Gastroesophageal sphincter (tissue), 4 donors: Measurements from ENCODE around the gene MYL2. TPM values are rescaled to one million over a fixed set of nuclear protein-coding genes. Genes with fewer than 3 reads are reported as not detected.

ENCODE experiments used
- ATAC-seq: fragments of 150-250 bp; one replicate; pipeline ENCODE4 v1.9.1; 2016; ENCODE audit warnings: mild to moderate bottlenecking, moderate library complexity
- H3K27ac ChIP-seq, 4 donors: fragments of 200-600 bp; sonication (generic) in 3 of 4; 1 replicate in 3 of 4; 2 replicates in 1 of 4; pipeline ENCODE4 v1.5.1; 2016 to 2019
- H3K27me3 ChIP-seq: fragments of 200-600 bp; sonication (generic); one replicate; pipeline ENCODE4 v1.5.1; 2019
- H3K36me3 ChIP-seq, 2 donors: fragments of 200-600 bp; sonication (generic); one replicate each; pipeline ENCODE4 v1.5.1; 2019; ENCODE audit warnings: control low read depth in 1 of 2
- H3K4me1 ChIP-seq, 3 donors: fragments of 200-600 bp; sonication (generic); 1 replicate in 2 of 3; 2 replicates in 1 of 3; pipeline ENCODE4 v1.5.1; 2016 to 2019; ENCODE audit warnings: control low read depth in 2 of 3
- H3K4me3 ChIP-seq, 2 donors: fragments of 200-600 bp; sonication (generic); one replicate each; pipeline ENCODE4 v1.5.1; 2019; ENCODE audit warnings: mild to moderate bottlenecking in 1 of 2, moderate library complexity in 1 of 2
- H3K9me3 ChIP-seq, 3 donors: fragments of 200-600 bp; sonication (generic); one replicate each; pipeline ENCODE4 v1.5.1; 2017 to 2019; ENCODE audit warnings: control low read depth in 2 of 3
- EP300 ChIP-seq: sonication (generic); formaldehyde crosslinking; IDR thresholded peaks from one replicate; pipeline ENCODE4 v1.6.1; 2017; ENCODE audit warnings: antibody characterized with exemption, mild to moderate bottlenecking
- POLR2A ChIP-seq, 2 donors: fragments of 450-650 bp; IDR thresholded peaks; one replicate each; pipeline ENCODE4 v1.6.1; 2017; ENCODE audit warnings: antibody characterized with exemption in 2 of 2, mild to moderate bottlenecking in 2 of 2, moderate library complexity in 1 of 2
- POLR2AphosphoS5 ChIP-seq: sonication (generic); formaldehyde crosslinking; IDR thresholded peaks from one replicate; pipeline ENCODE4 v1.6.1; 2017; ENCODE audit warnings: antibody characterized with exemption
- WGBS, 2 donors: methylation state at CpG; one replicate each; pipeline ENCODE4 v1.1.5; 2018; ENCODE audit warnings: low coverage in 1 of 2; 5-methylcytosine and 5-hydroxymethylcytosine counted together
- total RNA-seq, 4 donors: library from RNA; depleted of rRNA; stranded (reverse); fragments of >200 nt; gene quantifications; one replicate each; pipeline ENCODE4 v1.1.0, GENCODE V29; 2016
- TF ChIP-seq, protein P1 (sequence below), 4 experiments: fragments of 200-600 bp in 2 of 4; fragments of 450-650 bp in 2 of 4; sonication (generic) in 1 of 4; IDR thresholded peaks; one replicate each; pipeline ENCODE4 v1.5.1; 2017 to 2019; ENCODE audit warnings: antibody characterized with exemption in 4 of 4, mild to moderate bottlenecking in 2 of 4, moderate library complexity in 2 of 4

MYL2 gene
- total RNA-seq, 4 donors from 2014 or later = not detected

DNA sequence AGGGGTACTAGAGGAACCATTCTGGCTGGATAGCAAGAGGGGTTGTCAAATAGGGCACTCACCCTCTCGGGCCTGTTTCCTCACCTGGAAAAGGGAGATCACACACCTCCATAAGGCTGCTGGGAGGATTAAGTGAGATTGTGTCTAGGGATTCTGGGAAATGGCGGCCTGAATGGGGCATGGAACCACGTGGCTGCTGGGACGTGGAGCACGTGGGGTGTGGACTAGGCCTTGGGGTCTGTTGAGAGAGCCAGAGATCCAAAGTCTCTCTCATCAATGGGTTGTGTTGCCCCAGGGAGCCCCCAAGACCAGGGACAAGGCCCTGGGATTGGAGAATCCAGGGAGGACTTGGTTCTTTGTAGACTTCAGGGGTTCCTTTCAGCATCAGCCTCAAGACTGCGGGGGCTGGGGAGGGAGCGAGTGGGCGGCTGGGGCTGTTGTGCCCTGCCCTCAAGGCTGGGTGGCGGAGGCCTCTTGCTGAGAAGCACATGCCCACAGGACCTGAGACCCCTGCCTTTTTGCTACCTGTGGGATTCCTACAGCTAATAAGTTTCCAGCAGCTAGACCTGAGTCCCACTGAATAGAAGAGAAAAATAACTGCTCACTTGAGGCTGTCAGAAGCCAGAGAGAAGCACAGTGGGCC is 3.4 kb upstream of the MYL2 start:
- no peak overlapping the region for H3K4me3 ChIP-seq
- no peaks in the 10 kb centered on the region for H3K4me1 ChIP-seq
- TF ChIP-seq POLR2AphosphoS5 (no peak), POLR2A (IDR thresholded peaks at IDR 0.05) (no peak), EP300 (no peak)
- TF ChIP-seq, protein P1, sequence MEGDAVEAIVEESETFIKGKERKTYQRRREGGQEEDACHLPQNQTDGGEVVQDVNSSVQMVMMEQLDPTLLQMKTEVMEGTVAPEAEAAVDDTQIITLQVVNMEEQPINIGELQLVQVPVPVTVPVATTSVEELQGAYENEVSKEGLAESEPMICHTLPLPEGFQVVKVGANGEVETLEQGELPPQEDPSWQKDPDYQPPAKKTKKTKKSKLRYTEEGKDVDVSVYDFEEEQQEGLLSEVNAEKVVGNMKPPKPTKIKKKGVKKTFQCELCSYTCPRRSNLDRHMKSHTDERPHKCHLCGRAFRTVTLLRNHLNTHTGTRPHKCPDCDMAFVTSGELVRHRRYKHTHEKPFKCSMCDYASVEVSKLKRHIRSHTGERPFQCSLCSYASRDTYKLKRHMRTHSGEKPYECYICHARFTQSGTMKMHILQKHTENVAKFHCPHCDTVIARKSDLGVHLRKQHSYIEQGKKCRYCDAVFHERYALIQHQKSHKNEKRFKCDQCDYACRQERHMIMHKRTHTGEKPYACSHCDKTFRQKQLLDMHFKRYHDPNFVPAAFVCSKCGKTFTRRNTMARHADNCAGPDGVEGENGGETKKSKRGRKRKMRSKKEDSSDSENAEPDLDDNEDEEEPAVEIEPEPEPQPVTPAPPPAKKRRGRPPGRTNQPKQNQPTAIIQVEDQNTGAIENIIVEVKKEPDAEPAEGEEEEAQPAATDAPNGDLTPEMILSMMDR (IDR thresholded peaks at IDR 0.05) = no peak
- no peak overlapping the region for H3K27ac ChIP-seq
- no peaks in the 10 kb centered on the region for H3K36me3 ChIP-seq
- WGBS, 2 donors = no CpG with 5 or more reads among the region's 9 CpGs
- peaks cover 59% of the 10 kb centered on the region for H3K27me3 ChIP-seq
- H3K9me3 ChIP-seq = no peaks in the 10 kb centered on the region
- ATAC-seq = no peak

DNA sequence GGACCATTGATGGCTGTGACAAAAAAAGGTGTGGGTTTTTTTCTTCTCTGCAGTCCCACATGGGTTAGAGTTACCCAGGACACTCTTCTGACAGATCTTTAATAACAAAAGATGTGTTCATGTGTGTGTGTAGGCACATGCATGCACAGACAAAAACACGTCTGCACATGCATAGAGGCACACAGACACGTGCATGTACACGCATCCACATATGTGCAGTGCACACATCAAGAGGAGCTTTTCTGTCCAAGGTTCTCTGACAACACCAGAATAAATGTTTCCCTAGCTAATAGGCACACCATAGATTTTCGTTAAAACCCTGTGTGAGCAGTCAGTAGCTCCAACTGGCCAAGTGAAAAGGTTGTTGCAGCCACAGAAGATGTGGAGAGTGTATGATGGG is 2.8 kb upstream of the MYL2 start:
- Histone ChIP-seq H3K36me3 (no peaks in the 10 kb centered on the region), H3K4me1 (no peaks in the 10 kb centered on the region), H3K4me3 (no peak overlapping the region), H3K27ac (no peak overlapping the region), H3K9me3 (no peaks in the 10 kb centered on the region), H3K27me3 (peaks cover 57% of the 10 kb centered on the region)
- WGBS, 2 donors = 86 to 96% methylated on average over 3 to 4 of the region's 4 CpGs
- ATAC-seq = no peak
- TF ChIP-seq POLR2A (IDR thresholded peaks at IDR 0.05) (no peak), EP300 (no peak), POLR2AphosphoS5 (no peak)
- TF ChIP-seq, protein P1 (IDR thresholded peaks at IDR 0.05) = no peak

DNA sequence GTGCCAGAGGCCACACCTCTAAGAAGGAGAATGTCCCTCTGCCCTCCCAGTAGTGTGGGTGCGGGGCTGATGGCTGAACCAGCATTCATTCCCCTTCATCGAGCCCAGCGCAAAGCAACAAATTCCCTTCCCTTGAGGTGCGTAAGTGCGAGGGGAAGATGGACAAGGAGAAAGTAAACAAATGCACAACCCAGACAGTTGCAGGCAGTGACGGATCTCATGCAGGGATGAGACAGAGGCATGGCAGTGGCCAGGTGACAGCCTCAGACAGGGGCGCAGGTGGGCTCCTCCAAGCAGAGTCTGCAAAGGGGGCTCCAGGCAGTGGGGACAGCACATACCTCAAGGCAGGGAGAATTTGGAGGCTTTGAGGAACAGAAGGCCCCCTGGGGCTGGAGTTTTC is 2.3 kb upstream of the MYL2 start:
- 53 to 57% methylated on average over 5 of the region's 7 CpGs for WGBS, 2 donors
- no peak for ATAC-seq
- no peaks in the 10 kb centered on the region for H3K4me1 ChIP-seq

DNA sequence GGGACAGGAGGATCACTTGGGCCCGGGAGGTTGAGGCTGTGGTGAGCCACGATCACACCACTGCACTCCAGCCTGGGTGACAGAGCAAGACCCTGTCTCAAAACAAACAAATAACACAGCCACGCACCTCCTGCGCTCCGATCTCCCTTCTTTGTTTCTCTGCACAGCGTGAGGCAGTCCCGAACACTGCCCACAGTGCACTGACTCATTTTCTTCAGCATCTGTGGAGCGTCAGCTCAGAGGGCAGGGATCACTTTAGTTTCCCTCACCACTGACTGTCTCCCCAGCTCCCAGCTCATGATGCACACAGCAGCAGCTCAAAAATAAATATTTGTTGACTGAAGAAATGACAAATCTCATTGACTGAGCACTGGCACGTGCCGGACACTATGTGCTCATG is 883 bp upstream of the MYL2 start:
- Histone ChIP-seq H3K4me3 (no peak overlapping the region), H3K9me3 (no peaks in the 10 kb centered on the region), H3K4me1 (no peaks in the 10 kb centered on the region), H3K27ac (no peak overlapping the region), H3K27me3 (peaks cover 53% of the 10 kb centered on the region), H3K36me3 (no peaks in the 10 kb centered on the region)
- WGBS, 2 donors = 53 to 78% methylated on average over 3 to 8 of the region's 10 CpGs
- no peak for ATAC-seq
- TF ChIP-seq, protein P1 (IDR thresholded peaks at IDR 0.05) = no peak
- TF ChIP-seq POLR2AphosphoS5 (no peak), EP300 (no peak), POLR2A (IDR thresholded peaks at IDR 0.05) (no peak)

More for the DNA sequence above, 2.3 kb upstream of the MYL2 start:
- no peaks in the 10 kb centered on the region for H3K9me3 ChIP-seq
- H3K36me3 ChIP-seq = no peaks in the 10 kb centered on the region
- H3K27ac ChIP-seq = no peak overlapping the region
- H3K27me3 ChIP-seq = peaks cover 54% of the 10 kb centered on the region
- no peak overlapping the region for H3K4me3 ChIP-seq
- TF ChIP-seq POLR2AphosphoS5 = no peak
- TF ChIP-seq, protein P1 (IDR thresholded peaks at IDR 0.05) = no peak

DNA sequence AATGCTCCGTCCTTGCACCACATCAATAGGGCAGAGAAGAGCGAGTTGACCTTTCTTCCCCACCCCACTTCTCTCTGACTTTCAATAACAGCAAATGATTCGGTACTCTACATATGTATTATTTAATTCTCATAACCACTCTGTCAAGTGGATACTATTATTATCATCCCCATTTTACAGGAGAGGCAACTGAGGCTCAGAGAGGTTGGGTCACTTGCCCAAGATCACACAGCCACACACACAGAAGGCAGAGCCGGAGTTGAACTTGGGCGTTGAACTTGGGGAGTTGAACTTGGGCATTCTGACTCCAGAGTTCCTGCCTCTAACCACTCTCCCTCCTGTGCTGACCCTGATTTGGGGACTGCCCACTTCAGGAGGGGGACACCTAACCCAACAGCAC is 659 bp downstream of the MYL2 start:
- TF ChIP-seq POLR2A (IDR thresholded peaks at IDR 0.05) = no peak
- TF ChIP-seq, protein P1 (IDR thresholded peaks at IDR 0.05) = no peak
- Histone ChIP-seq H3K9me3 (no peaks in the 10 kb centered on the region), H3K27ac (no peak overlapping the region), H3K27me3 (peaks cover 49% of the 10 kb centered on the region), H3K36me3 (no peaks in the 10 kb centered on the region), H3K4me3 (no peak overlapping the region), H3K4me1 (no peaks in the 10 kb centered on the region)
- ATAC-seq = no peak
- WGBS, 2 donors = 76 to 79% methylated on average over 3 of the region's 5 CpGs
